Thymus (tissue), 11 donors: ENCODE results near the gene SELENOO. TPM values are rescaled to one million over a fixed set of nuclear protein-coding genes. Genes with fewer than 3 reads are reported as not detected.

Experiments
- DNase-seq, 9 donors: peaks; one replicate each; pipeline ENCODE4 v3.0.0-alpha.2; 2013; ENCODE audit warnings: low spot score in 9 of 9, low read depth in 6 of 9, missing footprints in 1 of 9
- H3K27ac ChIP-seq, 2 donors: one replicate each; pipeline ENCODE4 v1.5.1; 2013; ENCODE audit warnings: control low read depth in 1 of 2, low read depth in 1 of 2, low read length in 1 of 2, mild to moderate bottlenecking in 1 of 2, moderate library complexity in 1 of 2
- H3K27me3 ChIP-seq, 2 donors: one replicate each; pipeline ENCODE4 v1.5.1; 2013; ENCODE audit warnings: low read length in 1 of 2; ENCODE audit not compliant: control insufficient read depth in 2 of 2, insufficient read depth in 1 of 2
- H3K36me3 ChIP-seq, 2 donors: one replicate each; pipeline ENCODE4 v1.5.1; 2013; ENCODE audit warnings: low read length in 1 of 2, mild to moderate bottlenecking in 1 of 2, moderate library complexity in 1 of 2; ENCODE audit not compliant: control insufficient read depth in 2 of 2, insufficient read depth in 2 of 2
- H3K4me1 ChIP-seq, 2 donors: one replicate each; pipeline ENCODE4 v1.5.1; 2013; ENCODE audit warnings: low read length in 2 of 2; ENCODE audit not compliant: control insufficient read depth in 2 of 2, insufficient read depth in 2 of 2
- H3K4me3 ChIP-seq, 2 donors: one replicate each; pipeline ENCODE4 v1.5.1; 2013; ENCODE audit warnings: low read length in 2 of 2, control low read depth in 1 of 2, mild to moderate bottlenecking in 1 of 2
- H3K9me3 ChIP-seq, 2 donors: one replicate each; pipeline ENCODE4 v1.5.1; 2013; ENCODE audit warnings: low read length in 1 of 2, mild to moderate bottlenecking in 1 of 2; ENCODE audit not compliant: control insufficient read depth in 2 of 2, insufficient read depth in 1 of 2
- WGBS: extraction: QIAGEN DNeasy Blood & Tissue Kit; methylation state at CpG from one replicate; pipeline ENCODE4 v1.1.7; 2013; 5-methylcytosine and 5-hydroxymethylcytosine counted together
- polyA plus RNA-seq: library from polyadenylated mRNA; stranded (reverse); fragments of 200-250 nt; gene quantifications from one replicate; pipeline ENCODE4 v1.2.3, GENCODE V29; 2013
- total RNA-seq: library from RNA; stranded (reverse); fragments of 120-200 nt; gene quantifications from one replicate; pipeline ENCODE4 v1.2.4, GENCODE V29; 2013
- donor health status: healthy.

SELENOO gene
- total and polyA plus RNA-seq, 2 donors = 17.4 to 62.1 TPM

DNA sequence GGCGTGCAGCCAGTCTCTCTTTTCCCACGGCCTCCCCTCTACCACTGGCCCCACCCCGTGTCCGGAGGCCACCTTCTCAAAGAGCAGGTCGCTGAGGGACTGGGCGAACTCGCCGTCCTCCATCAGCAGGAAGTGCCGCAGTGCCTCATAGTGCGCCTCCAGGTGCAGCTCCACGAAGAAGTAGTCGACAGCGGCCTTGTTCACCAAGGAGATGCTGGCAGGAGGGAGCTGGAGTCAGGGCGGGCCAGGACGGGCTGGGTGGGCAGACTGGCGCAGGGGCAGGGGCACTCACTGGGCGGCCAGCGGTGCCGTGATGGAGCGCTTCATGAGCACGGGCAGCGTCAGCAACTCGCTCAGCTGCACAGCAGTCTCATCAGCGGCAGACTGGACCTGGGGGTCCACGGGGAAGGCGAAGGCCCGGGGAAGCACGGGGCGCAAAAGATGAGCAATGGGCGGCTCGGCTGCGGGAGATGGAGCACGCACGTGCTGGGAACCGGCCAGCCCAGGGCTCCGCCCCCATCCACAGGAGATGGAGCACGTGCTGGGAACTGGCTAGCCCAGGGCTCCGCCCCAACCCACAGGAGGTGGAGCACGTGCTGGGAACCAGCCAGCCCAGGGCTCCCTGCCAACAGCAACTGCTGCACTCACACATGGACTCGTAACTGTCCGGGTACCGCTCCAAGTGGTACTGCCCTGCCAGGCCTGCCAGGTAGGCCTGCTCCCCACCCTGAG, 18.4 kb downstream of the SELENOO start:
- Histone ChIP-seq H3K27ac (no peak overlapping the region), H3K36me3 (peaks cover 91 to 92% of the 10 kb centered on the region in 2 donors), H3K27me3 (no peaks in the 10 kb centered on the region), H3K4me3 (no peak overlapping the region), H3K9me3 (peaks cover 1 to 2% of the 10 kb centered on the region in 2 donors), H3K4me1 (no peaks in the 10 kb centered on the region)
- WGBS = 85% methylated on average over 42 of the region's 42 CpGs
- DNase-seq = no peak

- Histone ChIP-seq H3K4me1 (no peaks in the 10 kb centered on the region), H3K27me3 (no peaks in the 10 kb centered on the region)
- DNase-seq = no peak
Measured at GRCh38 chr22:50219800-50220602, 19.2 kb downstream of the SELENOO start.

DNA sequence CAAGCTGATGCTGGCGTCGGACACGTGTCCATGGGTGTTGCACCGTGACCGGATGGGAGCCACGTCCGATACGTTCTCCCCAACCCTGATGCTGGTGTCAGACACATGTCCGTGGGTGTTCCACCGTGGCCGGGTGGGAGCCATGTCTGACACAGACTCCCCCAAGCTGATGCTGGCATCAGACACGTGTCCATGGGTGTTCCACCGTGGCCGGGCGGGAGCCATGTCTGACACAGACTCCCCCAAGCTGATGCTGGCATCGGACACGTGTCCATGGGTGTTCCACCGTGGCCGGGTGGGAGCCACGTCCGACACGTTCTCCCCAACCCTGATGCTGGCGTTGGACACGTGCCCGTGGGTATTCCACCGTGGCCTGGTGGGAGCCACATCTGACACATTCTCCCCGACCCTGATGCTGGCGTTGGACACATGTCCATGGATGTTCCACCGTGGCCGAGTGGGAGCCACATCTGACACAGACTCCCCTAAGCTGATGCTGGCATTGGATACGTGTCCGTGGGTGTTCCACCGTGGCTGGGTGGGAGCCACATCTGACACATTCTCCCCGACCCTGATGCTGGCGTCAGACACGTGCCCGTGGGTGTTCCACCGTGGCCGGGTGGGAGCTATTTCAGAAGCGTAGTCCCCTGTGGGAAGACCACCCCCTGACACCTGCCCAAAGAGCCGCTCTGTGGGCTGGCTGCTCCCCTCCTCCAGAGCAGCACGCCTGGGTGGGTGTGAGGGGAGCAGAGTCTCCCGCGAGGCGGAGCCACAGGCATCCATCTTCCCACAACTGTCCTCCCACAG, 20.0 kb downstream of the SELENOO start:
- Histone ChIP-seq H3K4me1 (no peaks in the 10 kb centered on the region), H3K27ac (no peak overlapping the region), H3K27me3 (no peaks in the 10 kb centered on the region), H3K9me3 (peaks cover 0 to 1% of the 10 kb centered on the region in 2 donors), H3K4me3 (no peak overlapping the region), H3K36me3 (peaks cover 89 to 95% of the 10 kb centered on the region in 2 donors)
- DNase-seq = no peak
- 97% methylated on average over 45 of the region's 45 CpGs for WGBS

More at GRCh38 chr22:50219800-50220602, 19.2 kb downstream of the SELENOO start:
- no peak overlapping the region for H3K27ac ChIP-seq
- peaks cover 1 to 2% of the 10 kb centered on the region in 2 donors for H3K9me3 ChIP-seq
- 97% methylated on average over 25 of the region's 25 CpGs for WGBS
- no peak overlapping the region for H3K4me3 ChIP-seq
- peaks cover 89 to 95% of the 10 kb centered on the region in 2 donors for H3K36me3 ChIP-seq

DNA sequence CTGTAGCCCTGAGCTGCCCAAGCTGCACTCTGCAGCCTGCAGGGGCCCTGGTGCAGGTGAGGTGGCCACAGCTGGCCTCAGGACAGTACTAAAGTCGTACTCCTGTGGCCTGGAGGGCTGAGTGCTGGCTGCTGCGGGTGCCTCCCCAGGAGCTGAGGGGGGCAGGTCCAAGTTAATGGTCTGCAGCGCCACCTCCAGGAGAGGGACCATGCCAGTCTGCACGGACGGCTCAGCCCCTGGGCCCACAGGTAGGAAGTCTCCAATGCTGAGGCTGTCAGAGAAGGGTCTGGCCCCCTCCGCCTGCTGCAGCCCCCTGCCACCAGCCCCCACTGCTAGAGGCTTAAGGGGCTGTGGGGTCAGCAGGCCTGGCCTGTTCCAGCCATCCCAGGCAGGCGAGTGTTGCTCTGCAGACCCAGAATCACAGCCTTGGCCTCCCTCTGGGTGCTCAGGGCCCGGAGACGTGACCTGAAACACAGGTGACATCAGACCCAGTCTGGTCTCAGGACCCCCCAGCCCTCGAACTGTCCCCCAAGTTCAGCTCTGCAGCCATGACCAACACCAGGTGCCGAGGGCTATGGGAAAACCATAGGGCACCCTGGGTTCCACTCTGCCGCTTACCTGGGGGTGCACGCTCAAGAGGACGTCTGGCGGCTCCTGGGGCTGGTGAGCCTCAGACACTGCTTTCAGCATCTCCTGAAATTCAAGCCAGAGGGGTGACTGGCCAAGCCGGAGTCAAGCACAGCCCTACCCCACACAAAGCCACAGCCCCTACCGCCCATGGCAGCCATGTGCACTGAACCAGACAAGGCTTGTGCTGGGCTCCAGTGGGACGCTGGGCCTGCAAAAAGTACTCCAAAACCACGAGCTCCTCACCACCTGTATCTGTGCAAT, 20.8 kb downstream of the SELENOO start:
- H3K27ac ChIP-seq = no peak overlapping the region
- peaks cover 0 to 1% of the 10 kb centered on the region in 2 donors for H3K9me3 ChIP-seq
- H3K36me3 ChIP-seq = peaks cover 86 to 93% of the 10 kb centered on the region in 2 donors
- no peak for DNase-seq
- H3K27me3 ChIP-seq = no peaks in the 10 kb centered on the region
- no peaks in the 10 kb centered on the region for H3K4me1 ChIP-seq
- 96% methylated on average over 19 of the region's 19 CpGs for WGBS
- H3K4me3 ChIP-seq = no peak overlapping the region

DNA sequence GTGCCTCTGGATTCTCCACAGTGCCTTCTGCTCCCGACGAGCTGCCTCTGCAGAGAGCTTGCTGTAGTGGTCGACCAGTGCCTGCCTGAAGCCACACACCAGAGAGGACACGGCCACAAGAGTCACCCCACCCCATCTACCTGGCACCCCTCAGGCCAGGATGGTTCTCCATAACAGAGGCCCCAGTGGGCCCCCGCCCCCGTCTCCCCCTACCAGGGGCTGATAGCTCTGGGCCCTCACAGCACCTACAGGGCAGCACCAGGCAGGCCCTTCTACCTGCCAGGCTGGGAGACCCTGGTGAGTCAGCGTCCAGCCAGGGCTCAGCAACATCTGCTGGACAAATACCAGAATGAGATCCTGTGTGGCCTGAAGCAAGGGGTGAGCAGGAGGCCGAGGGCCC, 21.7 kb downstream of the SELENOO start:
- H3K36me3 ChIP-seq = peaks cover 83 to 93% of the 10 kb centered on the region in 2 donors
- peaks cover 0 to 1% of the 10 kb centered on the region in 2 donors for H3K9me3 ChIP-seq
- H3K4me1 ChIP-seq = no peaks in the 10 kb centered on the region
- no peak for DNase-seq
- WGBS = 97% methylated on average over 8 of the region's 8 CpGs
- H3K4me3 ChIP-seq = no peak overlapping the region
- H3K27ac ChIP-seq = no peak overlapping the region
- H3K27me3 ChIP-seq = no peaks in the 10 kb centered on the region

DNA sequence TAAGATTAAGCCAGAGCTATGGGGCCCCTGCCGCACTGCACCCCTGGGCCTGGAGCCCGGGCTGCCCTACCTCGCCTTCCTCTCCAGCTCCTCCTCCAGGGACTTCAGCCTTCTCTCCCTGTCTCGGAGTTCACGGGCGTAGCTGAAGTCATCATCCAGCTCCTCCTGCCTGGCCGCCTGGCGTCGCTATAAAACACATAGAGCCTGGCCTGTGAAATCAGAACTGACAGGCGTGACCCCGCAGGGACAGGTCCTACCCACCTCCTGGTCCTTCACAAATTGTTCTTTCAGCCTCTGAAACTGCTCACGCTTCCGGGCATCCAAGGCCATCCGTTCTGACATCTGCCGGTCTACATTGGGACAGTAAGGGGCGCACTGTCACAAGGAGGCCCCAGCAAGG, 23.3 kb downstream of the SELENOO start:
- DNase-seq = no peak
- peaks cover 76 to 93% of the 10 kb centered on the region in 2 donors for H3K36me3 ChIP-seq
- H3K27ac ChIP-seq = no peak overlapping the region
- no peaks in the 10 kb centered on the region for H3K9me3 ChIP-seq
- no peaks in the 10 kb centered on the region for H3K27me3 ChIP-seq
- H3K4me3 ChIP-seq = no peak overlapping the region
- no peaks in the 10 kb centered on the region for H3K4me1 ChIP-seq
- WGBS = 99% methylated on average over 16 of the region's 16 CpGs

- no peaks in the 10 kb centered on the region for H3K27me3 ChIP-seq
- no peak for DNase-seq
- WGBS = 97% methylated on average over 24 of the region's 24 CpGs
- H3K4me3 ChIP-seq = no peak overlapping the region
- H3K9me3 ChIP-seq = no peaks in the 10 kb centered on the region
- H3K4me1 ChIP-seq = no peaks in the 10 kb centered on the region
- no peak overlapping the region for H3K27ac ChIP-seq
- H3K36me3 ChIP-seq = peaks cover 68 to 88% of the 10 kb centered on the region in 2 donors
Measured at GRCh38 chr22:50225200-50225969, 24.6 kb downstream of the SELENOO start.
